ENCODE results near the gene EEFSEC.

- TF ChIP-seq CTCF (IDR thresholded peaks at IDR 0.05) (no peak), POLR2A (IDR thresholded peaks at IDR 0.05) (no peak)
Measured at GRCh38 chr3:128318275-128318941, 165.1 kb downstream of the EEFSEC start.

Data from esophagus squamous epithelium (tissue), 4 donors.